WTC11 (cell line): Measurements from ENCODE around the gene NTN1.

Source experiments
- CTCF ChIP-seq: fragments of 200-600 bp; IDR thresholded peaks from 2 replicates; pipeline ENCODE4 v1.8.0; 2022; ENCODE audit warnings: antibody characterized with exemption
- ELF4 ChIP-seq: sonication (generic); formaldehyde crosslinking; IDR thresholded peaks from 2 replicates; pipeline ENCODE4 v1.8.1; 2022; ENCODE audit warnings: low read depth, mild to moderate bottlenecking, moderate library complexity, missing genetic modification reagents
- FOXJ3 ChIP-seq: sonication (generic); formaldehyde crosslinking; IDR thresholded peaks from 2 replicates; pipeline ENCODE4 v1.9.0; 2021; ENCODE audit warnings: missing genetic modification reagents, mild to moderate bottlenecking, borderline replicate concordance
- PRDM15 ChIP-seq: sonication (generic); formaldehyde crosslinking; IDR thresholded peaks from 2 replicates; pipeline ENCODE4 v1.8.0; 2022; ENCODE audit warnings: missing genetic modification reagents
- TEAD4 ChIP-seq: sonication (generic); formaldehyde crosslinking; IDR thresholded peaks from 2 replicates; pipeline ENCODE4 v1.8.0; 2022; ENCODE audit warnings: mild to moderate bottlenecking, missing genetic modification reagents
- USF1 ChIP-seq: sonication (generic); formaldehyde crosslinking; IDR thresholded peaks from 2 replicates; pipeline ENCODE4 v1.8.0; 2022; ENCODE audit warnings: mild to moderate bottlenecking, missing genetic modification reagents

- no peak for TF ChIP-seq CTCF
- TF ChIP-seq PRDM15, result no peak
- TF ChIP-seq FOXJ3 (CRISPR knock-in tag), result no peak
- no peak for TF ChIP-seq ELF4
- no peak for TF ChIP-seq TEAD4 (CRISPR knock-in tag)
- no peak for TF ChIP-seq USF1 (CRISPR knock-in tag)
These were observed 250.7 kb downstream of the NTN1 start for GRCh38 chr17:9271989-9272388.
